GM18909 (cell line): ENCODE measurements around the gene AKAP8L.

Experiments
- ATAC-seq: cut with Tn5 transposase; IDR thresholded peaks from one replicate; pipeline ENCODE4 v1.9.1; 2021; ENCODE audit warnings: mild to moderate bottlenecking; ENCODE audit not compliant: unreplicated experiment, poor library complexity

The AKAP8L gene, protein sequence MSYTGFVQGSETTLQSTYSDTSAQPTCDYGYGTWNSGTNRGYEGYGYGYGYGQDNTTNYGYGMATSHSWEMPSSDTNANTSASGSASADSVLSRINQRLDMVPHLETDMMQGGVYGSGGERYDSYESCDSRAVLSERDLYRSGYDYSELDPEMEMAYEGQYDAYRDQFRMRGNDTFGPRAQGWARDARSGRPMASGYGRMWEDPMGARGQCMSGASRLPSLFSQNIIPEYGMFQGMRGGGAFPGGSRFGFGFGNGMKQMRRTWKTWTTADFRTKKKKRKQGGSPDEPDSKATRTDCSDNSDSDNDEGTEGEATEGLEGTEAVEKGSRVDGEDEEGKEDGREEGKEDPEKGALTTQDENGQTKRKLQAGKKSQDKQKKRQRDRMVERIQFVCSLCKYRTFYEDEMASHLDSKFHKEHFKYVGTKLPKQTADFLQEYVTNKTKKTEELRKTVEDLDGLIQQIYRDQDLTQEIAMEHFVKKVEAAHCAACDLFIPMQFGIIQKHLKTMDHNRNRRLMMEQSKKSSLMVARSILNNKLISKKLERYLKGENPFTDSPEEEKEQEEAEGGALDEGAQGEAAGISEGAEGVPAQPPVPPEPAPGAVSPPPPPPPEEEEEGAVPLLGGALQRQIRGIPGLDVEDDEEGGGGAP

DNA sequence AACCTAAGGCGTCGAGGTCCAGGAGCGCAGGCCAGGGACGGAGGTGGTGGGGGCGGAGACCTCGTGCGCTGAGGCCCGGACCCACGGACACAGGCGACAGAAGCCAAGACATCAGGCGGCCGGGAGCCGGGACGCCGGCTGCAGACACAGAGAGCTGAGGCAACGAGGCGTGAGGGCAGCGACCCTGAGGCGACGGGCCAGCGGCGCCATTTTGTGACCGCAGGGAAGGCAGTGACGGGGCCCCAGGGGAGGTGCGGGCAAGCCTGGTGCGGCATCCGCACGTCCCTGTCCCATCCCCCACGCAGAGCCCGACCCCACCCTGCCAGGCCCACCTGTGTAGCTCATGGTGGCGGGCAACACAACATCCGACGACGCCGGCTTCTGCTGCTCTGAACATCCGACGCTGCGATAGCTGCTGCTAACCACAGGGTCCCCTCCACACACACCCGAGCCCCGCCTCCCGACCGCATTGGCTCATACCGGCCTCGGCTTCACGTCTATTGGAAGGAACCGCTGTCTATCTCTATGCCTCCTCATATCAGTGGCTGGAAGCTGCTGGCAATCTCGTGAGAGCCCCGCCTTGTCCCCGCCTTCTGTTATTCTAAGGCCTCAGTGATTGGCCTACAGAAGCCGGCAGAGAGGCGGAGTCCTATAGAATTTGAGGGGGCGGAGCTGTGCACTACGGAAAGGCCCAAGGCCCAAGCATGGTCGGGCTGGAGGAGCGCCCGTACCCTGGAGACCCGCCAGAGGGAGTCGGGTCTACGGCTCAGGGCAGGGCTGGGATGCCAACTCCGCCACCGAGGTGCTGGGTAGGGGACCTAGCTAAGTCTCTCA, at the start of gene AKAP8L:
AKAP8L (minus strand) TSS at position 410 of the 834 bp plus-strand sequence; CDS start at position 345, 65 bp downstream.
- peak; percentile 94 for ATAC-seq

DNA sequence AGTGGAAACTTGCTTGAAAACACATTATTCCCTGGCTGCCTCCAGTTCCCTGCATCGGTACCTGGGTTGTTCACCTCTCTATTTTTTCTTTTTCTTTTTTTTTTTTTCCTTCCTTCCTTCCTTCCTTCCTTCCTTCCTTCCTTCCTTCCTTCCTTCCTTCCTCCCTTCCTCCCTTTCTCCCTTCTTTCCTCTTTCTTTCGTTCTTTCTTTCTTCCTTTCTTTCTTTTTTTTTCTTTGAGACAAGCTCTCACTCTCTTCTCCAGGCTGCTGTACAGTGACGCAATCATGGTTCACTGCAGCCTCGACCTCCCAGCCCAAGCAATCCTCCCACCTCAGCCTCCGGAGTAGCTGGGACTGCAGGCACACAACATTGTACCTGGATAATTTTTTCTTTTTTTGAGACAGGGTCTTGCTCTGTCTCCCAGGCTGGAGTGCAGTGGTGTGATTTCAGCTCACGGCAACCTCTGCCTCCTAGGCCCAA, 49.0 kb upstream of the AKAP8L start:
- no peak for ATAC-seq

DNA sequence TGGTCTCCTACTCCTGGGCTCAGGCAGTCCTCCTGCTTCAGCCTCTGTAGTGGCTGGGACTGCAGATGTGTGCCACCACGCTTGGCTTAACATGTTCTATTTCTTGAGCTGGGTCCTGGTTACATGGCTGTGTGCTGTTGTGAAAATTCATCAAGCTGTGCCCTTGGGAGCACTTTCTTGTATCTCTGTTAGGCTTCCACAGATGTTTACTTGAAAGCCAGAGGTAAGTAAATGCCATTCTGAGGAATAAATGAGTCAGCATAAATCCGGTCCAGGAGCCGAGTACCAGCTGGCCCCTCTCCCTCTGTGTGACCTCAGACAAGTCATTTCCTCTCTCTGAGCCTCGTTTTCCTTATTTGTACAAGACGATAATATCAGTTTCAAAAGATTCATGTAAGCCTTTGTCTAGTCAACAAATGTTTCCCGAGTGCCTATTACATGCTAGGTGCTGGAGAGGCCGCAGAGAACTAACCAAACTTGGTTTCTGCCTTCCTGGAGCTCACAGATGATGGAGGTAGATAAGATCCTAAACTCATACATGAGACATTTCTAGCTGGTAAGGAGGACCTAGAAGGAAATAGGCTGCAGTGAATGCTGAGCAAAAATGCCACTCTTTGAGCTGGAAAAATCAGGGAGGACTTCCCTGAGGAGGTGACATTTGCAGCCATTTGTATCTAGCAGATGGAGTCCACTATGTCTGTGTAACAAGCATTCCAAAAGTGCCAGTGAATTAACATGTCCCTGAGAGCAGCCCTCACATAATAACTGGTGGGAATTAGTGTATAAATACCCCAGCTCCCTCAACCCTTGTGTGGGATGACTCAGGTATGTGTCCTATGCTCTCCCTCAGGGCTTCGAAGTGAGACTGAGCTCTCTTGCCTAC, 48.3 kb upstream of the AKAP8L start:
- peak; percentile 52 for ATAC-seq

DNA sequence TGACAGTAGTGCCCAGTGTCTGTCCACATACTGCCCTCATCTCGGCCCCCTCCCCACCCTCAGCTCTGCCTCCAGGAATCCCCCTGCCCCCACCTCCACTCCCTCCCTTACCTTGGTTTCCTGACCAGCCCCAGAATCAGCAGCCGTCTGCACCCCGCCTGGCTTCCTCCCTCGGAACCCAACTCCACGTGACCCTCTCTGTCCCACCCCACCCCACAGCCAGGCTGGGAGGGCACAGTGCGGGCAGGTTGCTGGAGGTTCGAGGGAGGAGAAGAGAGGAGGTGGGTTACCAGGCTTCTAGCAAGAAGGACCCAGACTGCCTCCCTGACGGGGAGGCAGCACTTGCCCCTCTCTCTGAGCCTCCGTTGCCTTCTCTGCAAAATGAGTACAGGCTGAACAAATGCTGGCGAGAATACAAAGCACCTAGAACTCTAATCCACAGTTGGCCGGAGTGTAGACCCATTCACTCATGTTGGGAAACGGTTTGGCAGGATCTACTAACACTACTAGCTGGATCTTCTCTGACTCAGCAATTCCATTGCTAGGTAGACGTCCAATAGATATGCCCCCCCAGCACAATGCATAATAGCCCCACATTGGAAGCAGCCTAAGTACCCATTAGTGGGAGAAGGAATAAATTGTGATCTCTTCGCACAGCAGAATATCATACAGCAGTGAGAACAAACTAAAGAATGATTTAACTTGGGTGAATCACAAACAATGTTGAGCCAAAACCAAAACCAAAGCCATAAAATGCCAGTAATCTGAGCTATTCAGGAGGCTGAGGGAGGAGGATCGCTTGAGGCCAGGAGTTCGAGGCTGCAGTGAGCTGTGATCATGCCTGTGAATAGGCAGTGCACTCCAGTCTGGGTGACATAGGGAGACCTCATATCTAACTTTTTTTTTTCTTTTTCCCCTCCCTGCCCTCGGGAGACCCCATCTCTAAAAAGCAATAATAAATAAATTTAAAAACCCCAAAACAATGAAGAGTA, 45.9 kb upstream of the AKAP8L start, which contains the start of gene RASAL3:
RASAL3 (minus strand) TSS at position 151 of the 992 bp plus-strand sequence. CDS start 186 bp downstream, outside the sequence.
- peak; percentile 51 for ATAC-seq

DNA sequence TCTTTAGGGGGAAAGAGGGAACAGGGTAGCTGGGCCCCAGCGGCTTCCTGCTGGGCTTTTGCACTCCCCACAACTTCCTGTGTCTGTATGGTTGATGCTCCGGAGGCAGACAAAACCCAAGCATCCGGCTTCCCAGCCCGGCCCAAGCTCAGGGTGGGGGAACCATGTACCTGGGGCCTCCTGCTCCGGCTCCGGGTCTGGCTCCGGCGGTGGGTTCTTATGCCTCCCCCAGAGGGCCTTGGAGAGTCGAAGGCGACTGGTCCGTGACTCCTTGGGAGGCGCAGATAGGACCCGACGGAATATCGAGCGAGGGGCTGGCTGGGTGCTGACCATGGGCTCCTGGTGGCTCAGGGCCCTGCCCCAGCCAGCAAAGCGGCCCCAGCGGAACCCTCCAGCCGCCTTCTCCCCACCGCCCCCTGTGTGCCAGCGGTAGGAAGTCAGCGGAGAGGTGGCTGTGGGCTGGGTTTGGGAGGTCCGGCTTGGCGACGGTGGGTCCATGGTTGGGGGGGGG, 45.1 kb upstream of the AKAP8L start:
- ATAC-seq: peak; percentile 41

DNA sequence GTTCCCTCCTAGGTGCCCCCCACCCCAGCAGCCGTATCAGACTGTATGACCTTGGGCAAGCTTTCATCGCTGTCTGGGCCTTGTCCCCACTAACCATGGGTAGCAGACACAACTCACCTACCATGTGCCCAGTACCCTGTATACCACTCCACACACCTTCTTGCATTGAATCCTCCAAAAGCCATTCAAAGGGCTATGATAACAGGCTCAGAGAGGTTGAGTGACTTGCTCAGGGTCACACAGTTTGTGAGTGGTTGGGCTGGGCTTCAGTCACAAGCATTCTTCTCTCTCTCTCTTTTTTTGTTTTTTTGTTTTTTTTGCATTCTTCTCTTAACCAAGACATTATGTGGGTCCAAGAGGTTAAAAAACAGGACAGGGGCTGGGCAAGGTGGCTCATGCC, 42.9 kb upstream of the AKAP8L start:
- no peak for ATAC-seq

DNA sequence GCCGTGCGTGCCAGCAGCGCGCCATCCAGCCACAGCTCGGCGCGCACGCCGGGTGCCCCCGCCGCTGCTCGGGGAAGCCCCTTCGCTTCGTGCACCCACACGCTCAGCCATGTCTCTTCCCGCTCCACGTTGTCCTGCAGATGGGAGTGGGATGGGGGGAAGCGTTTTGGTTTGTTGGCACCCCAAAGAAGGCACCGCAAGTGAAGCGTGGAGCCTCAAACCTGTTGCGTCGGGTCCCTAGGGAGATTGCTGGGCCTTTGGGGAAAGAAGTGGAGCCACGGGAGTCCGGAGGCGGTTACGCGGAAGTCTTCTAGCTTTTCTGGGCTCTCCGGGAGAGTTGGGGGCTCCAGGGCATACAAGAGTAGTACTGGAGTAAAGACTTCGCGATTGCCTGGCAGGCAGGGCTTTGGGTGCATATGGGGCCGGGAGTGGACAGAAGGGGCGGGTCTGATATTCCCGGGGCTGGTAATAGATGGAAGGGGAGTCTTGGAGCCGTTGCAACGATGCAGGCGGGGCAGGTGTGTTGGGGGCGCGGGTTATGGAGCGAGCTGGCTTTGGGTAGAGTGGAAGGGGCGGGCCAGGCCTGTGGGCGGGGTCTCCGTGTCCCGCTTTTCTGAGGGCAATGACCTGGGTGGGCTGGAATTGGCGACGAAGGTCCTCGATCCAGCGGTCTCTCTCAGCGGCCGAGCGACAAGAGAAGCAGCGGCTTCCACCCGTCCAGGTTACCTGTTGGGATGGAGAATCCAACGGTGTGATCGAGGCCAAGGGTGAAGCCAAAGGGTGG, 39.1 kb upstream of the AKAP8L start:
- ATAC-seq: no peak

DNA sequence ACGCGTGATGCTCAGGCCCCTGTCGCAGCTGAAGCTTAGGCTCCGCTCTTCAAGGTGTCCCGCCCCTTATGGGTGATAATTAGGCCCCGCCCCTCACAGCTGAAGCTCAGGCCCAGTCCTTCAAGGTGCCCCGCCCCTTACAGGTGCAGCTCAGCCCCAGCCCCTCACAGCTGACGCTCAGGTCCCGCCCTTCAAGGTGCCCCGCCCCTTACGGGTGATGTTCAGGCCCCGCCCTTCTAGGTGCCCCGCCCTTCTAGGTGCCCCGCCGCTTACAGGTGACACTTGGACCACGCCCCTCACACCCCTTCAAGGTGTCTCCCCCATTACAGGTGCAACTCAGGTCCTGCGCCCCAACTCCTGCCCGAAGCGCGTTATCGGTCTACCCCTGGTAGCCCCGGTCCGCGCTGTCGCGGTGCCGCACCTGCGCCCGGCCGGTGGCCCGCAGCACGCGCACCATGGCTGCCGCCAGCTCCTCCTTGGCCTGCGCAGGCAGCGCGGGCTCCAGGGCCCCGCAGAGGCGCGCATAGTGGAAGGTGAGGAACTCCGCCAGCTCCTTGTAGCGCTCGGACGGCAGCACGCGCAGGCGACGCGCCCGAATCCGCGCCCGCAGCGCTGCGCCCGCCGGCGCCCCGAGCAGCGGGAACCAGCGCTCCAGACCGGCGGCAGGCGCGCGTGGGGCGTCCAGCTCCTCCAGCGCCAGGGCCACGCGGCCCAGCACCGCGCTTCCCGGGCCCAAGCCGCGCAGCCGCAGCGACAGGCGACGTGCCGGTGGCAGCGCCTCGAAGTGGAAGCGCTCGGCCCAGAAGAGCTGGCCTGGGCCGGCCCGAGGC, 38.3 kb upstream of the AKAP8L start:
- ATAC-seq: no peak

DNA sequence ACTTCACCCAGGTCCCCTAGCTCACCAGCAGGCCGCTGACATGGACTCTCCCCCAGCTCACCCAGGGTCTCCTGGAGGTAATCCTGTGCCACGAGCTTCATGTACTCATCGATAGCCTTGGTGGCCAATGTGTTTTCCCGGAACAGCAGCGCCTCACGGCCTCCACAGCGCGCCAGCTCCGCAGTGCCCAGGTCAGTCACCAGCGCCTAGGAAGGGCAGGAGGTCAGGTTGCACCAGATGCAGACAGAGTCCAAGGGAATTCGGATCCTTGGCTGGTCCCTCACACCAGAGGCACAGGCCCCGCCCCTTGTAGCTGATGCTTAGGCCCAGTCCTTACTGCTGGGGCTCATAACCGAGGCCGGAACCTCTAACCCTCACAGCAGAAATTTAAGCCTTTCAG, 37.7 kb upstream of the AKAP8L start:
- ATAC-seq: no peak

DNA sequence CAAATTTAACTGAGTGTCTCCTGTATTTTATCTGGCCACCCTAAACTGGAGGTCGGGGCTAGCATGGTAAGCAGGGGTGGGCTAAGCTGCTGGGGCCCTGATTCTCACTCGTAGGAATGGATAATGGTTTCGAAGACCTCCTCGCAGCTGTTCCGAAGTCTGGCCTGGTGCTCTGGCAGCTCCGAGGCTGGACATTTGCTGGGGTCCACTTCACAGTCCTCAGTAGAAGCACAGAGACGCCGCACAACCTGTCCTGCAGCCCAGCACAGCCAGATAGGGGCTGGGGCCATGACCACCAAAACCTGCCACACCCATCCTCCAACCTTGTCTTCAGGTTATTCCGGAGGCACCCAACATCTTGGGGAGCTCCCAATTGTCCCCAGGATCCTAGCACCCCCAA, 37.2 kb upstream of the AKAP8L start:
- ATAC-seq: no peak

DNA sequence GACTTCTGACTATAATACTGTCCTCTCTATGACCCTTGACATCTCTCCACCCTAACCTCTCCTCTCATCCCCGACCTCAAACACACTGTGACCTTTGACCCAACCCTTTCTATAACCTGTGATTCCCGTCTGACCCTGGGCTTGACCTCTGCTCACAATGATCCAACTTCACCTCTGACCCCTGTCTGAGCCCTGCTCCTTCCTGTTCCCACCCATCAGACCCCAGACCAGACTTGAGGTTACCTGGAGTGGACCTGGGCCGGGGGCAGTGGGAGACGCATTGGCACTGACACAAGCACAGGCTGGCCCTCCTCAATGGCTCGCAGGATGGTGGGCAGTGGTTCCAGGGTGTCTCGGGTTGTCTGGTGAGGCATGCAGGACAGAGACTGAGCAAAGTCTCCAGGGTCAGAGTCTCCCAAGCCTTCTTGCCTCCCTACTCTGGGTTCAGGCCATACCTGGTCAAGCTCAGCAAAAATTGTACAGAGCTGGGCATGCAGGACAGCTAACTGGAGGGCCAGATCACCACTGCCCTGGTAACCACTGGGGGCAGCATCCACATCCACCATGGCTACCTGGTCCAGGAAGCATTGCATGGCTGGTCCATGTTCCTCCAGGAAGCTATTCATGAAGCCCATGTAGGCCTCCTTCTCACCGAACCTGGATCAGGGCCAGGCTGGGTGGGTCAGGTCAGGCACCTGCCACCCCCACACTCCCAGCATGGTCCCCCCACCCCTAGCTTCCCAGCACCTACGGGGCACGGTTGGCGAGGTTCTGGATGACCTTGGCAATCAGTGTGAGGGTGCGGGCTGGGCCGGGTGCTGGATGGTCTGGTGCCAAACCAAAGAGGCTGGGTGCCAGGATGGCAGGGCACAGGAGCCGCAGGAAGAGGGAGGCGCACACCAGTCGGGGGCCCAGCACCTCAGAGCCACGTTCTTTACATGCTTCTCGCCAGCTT, 35.4 kb upstream of the AKAP8L start:
- no peak for ATAC-seq

DNA sequence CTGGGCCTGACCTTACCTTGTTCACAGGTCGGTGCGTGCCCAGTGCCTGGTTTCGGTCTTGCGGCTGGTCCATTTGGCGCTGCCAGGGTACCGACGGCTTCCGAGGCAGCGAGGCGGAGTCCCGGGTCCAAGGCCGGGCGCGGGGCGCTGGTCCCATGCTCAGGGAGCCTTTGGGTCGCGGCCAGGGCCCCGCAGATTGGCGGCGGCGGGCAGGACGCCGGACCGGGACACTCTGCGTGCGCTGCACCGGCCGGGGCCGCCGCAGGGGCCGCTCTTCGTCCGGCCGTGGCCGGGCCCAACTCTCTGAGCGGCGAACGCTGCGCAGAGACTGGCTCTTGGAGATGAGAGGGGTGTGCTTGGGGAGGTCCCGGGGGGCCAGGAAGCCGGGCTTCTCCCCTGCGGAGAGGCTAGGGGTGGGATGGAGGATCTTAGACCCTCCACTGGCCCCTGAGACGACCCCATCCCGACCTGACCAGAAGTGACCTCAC, 34.3 kb upstream of the AKAP8L start:
- no peak for ATAC-seq

DNA sequence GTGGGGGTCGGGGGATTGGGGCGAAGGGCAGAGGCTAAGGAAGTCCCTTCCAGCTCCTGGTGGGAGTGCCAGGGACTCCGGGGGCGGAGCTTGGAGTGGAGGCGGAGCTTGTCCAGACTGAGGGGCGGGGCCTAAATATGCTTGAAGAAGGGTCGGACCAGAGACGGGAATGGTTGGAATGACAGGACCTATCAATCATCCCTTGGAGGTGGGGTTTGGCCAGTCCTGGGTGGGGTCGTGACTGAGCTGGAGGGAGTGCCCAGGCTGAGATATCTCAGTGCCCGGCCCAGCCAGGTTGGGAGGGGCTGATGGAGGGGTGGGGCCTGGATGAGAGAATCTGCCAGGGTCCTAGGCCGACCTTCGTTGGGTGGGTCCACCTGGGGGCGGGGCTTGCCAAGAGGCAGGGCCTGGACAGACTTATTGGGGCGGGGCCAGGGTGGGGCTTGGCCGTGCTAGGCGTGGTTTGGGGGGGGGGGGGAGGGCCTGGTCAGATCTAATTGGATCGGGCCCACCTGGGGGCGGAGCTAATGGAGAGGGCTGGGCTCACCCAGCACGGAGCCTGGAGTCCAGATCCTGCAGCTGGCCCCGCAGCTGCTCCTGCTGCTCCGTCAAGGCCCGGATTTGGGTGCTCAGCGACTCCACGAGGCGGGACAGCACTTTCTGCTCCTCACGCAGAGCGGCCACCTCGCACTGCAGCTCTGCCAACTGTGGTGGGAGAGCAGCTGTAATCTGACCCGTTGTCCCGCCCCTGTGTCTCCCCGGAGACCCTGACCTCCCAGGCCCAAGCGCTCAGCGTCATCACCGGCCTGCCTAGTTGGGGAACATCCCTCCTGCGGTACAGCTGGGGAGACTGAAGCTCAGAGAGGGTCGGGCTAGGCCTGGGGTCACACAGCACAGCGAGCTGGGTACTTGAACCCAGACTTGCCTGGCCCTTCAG, 33.6 kb upstream of the AKAP8L start:
- no peak for ATAC-seq

DNA sequence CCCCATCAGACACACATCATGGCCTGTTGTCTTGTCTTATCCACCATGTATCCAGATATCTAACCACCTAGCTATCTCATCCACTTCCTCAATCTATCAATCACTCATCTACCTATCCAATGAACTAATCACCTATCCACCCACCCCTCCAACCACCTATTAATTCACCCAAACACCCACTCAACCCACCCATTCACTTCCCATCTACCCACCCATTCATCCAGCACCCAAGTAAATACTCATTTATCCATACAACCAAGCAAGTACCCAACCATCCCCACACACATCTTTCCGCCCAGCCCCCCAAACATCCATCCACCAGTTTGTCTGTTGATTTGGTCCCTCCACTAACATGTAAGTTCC, 31.7 kb upstream of the AKAP8L start:
- ATAC-seq: no peak
